ENCODE data around the gene PUSL1. TPM values are rescaled to one million over a fixed set of nuclear protein-coding genes. Genes with fewer than 3 reads are reported as not detected.

Gene PUSL1
- total and polyA plus RNA-seq, 2 of the 4 experiments (the other 2 are of a cell fraction): 10.9 to 33.0 TPM

DNA sequence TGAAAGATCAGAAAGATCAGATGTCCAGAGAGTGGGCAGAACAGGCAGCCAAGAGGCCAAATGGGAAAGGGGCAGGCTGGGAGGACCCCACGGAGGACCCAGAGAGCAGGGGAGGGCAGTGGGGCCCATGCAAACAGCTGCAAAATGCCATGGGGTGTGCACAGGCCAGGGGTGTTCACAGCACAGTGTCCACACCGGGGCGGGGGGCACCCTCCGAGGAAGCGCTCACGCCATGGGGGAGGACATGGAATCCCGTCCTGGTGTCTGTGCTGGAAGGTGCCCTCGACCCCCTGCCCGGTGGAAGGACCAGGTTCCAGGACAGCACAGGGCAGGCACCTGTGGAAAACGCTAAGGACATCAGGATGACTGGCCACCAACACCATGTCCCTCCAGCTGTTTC lies 14.6 kb downstream of the PUSL1 start:
- ChIA-PET CTCF (no interaction called here), POLR2A (ENCODE audit: unreplicated experiment) (no interaction called here)

More for the DNA sequence above, 14.6 kb downstream of the PUSL1 start:
- Histone ChIP-seq H3K36me3 (ENCODE audit: control insufficient read depth, insufficient read depth, low read length) (peaks cover 22% of the 10 kb centered on the region), H3K56ac (ENCODE audit: extremely low read depth, insufficient read depth, low read length) (no peak overlapping the region), H3K4me2 (ENCODE audit: low read depth, low read length) (no peak overlapping the region; the same call in 1 of the 2 replicates), H2AK9ac (replicated peaks; ENCODE audit: low read depth, low read length, poor library complexity) (peak overlapping the region; percentile 33), H3K18ac (ENCODE audit: low read depth, low read length) (no peak overlapping the region), H3K4me1 (ENCODE audit: control insufficient read depth, insufficient read depth, low read length) (peaks cover 13% of the 10 kb centered on the region; the same call in 1 of the 2 replicates), H2BK120ac (ENCODE audit: low read depth, low read length) (no peak overlapping the region), H3K9me3 (ENCODE audit: control insufficient read depth, insufficient read depth, low read length) (no peaks in the 10 kb centered on the region), H3K4ac (ENCODE audit: low read depth, low read length) (no peak overlapping the region), H4K5ac (ENCODE audit: low read depth, low read length) (no peak overlapping the region), H3K27ac (ENCODE audit: insufficient read depth, low read length) (no peak overlapping the region), H3K14ac (replicated peaks; ENCODE audit: low read depth, low read length) (no peak overlapping the region), H2AK5ac (ENCODE audit: low read depth, low read length) (no peak overlapping the region), H3K27me3 (ENCODE audit: control insufficient read depth, insufficient read depth, low read length) (no peaks in the 10 kb centered on the region), H3K79me1 (ENCODE audit: low read depth in 1 of 2, low read length in 2 of 2) (peaks cover 0 to 65% of the 10 kb centered on the region in 2 experiments), H3K9ac (ENCODE audit: low read depth, low read length) (no peak overlapping the region), H2AFZ (replicated peaks; ENCODE audit: low read length, poor library complexity) (no peak overlapping the region), H4K20me1 (ENCODE audit: insufficient read depth, low read length) (peaks cover 65% of the 10 kb centered on the region), H2BK20ac (ENCODE audit: low read depth, low read length) (no peak overlapping the region), H3K9me1 (ENCODE audit: insufficient read depth, low read length) (peaks cover 4% of the 10 kb centered on the region), H3K23ac (ENCODE audit: low read depth, low read length) (no peak overlapping the region), H4K8ac (ENCODE audit: low read depth in 2 of 2, low read length in 2 of 2) (no peak overlapping the region), H2BK15ac (ENCODE audit: low read depth, low read length) (no peak overlapping the region), H3K4me3 (ENCODE audit: insufficient read depth, low read depth, low read length) (no peak overlapping the region), H2BK5ac (ENCODE audit: low read depth, low read length, poor library complexity, severe bottlenecking) (no peak overlapping the region), H4K91ac (ENCODE audit: insufficient read depth, low read depth, low read length) (no peak overlapping the region)
- dilution Hi-C loops (cut with HindIII; ENCODE audit: low sequenced_read_pairs, unreplicated experiment): no loop called here
- TF ChIP-seq RFX5 (IDR thresholded peaks at IDR 0.05; ENCODE audit: low read depth, low read length) (no peak), CHD1 (IDR thresholded peaks at IDR 0.05; ENCODE audit: low read depth, low read length) (no peak), MAZ (IDR thresholded peaks at IDR 0.05; ENCODE audit: borderline replicate concordance, low read depth, low read length) (no peak), CEBPB (IDR thresholded peaks at IDR 0.05; ENCODE audit: low read depth, low read length) (no peak), RAD21 (IDR thresholded peaks at IDR 0.05; ENCODE audit: low read length) (no peak), BHLHE40 (IDR thresholded peaks at IDR 0.05; ENCODE audit: low read depth, low read length) (no peak), FOS (IDR thresholded peaks at IDR 0.05; ENCODE audit: low read depth, low read length) (no peak), SMC3 (IDR thresholded peaks at IDR 0.05; ENCODE audit: low read depth, low read length) (no peak), MXI1 (IDR thresholded peaks at IDR 0.05; ENCODE audit: borderline replicate concordance, low read depth, low read length) (no peak), RCOR1 (IDR thresholded peaks at IDR 0.05; ENCODE audit: insufficient replicate concordance, low read length) (no peak), NFE2L2 (IDR thresholded peaks at IDR 0.05; ENCODE audit: low read depth, low read length) (no peak), MAFK (IDR thresholded peaks at IDR 0.05; ENCODE audit: low read depth, low read length) (no peak)
- TF ChIP-seq, protein P1, sequence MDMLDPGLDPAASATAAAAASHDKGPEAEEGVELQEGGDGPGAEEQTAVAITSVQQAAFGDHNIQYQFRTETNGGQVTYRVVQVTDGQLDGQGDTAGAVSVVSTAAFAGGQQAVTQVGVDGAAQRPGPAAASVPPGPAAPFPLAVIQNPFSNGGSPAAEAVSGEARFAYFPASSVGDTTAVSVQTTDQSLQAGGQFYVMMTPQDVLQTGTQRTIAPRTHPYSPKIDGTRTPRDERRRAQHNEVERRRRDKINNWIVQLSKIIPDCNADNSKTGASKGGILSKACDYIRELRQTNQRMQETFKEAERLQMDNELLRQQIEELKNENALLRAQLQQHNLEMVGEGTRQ (IDR thresholded peaks at IDR 0.05; ENCODE audit: low read depth, low read length): no peak
- TF ChIP-seq, protein P2, sequence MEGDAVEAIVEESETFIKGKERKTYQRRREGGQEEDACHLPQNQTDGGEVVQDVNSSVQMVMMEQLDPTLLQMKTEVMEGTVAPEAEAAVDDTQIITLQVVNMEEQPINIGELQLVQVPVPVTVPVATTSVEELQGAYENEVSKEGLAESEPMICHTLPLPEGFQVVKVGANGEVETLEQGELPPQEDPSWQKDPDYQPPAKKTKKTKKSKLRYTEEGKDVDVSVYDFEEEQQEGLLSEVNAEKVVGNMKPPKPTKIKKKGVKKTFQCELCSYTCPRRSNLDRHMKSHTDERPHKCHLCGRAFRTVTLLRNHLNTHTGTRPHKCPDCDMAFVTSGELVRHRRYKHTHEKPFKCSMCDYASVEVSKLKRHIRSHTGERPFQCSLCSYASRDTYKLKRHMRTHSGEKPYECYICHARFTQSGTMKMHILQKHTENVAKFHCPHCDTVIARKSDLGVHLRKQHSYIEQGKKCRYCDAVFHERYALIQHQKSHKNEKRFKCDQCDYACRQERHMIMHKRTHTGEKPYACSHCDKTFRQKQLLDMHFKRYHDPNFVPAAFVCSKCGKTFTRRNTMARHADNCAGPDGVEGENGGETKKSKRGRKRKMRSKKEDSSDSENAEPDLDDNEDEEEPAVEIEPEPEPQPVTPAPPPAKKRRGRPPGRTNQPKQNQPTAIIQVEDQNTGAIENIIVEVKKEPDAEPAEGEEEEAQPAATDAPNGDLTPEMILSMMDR (conservative IDR thresholded peaks at IDR 0.05; ENCODE audit: low read depth, low read length): no peak
- TF ChIP-seq, protein P3, sequence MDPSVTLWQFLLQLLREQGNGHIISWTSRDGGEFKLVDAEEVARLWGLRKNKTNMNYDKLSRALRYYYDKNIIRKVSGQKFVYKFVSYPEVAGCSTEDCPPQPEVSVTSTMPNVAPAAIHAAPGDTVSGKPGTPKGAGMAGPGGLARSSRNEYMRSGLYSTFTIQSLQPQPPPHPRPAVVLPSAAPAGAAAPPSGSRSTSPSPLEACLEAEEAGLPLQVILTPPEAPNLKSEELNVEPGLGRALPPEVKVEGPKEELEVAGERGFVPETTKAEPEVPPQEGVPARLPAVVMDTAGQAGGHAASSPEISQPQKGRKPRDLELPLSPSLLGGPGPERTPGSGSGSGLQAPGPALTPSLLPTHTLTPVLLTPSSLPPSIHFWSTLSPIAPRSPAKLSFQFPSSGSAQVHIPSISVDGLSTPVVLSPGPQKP (IDR thresholded peaks at IDR 0.05; ENCODE audit: borderline replicate concordance, low read depth, low read length): no peak
- intact Hi-C loops (cut with micrococcal nuclease): no loop called here
- 95% methylated on average over 7 of the region's 10 CpGs; no CpG with 5 or more reads in 1 of the 2 experiments for WGBS, 2 experiments (ENCODE audit: extremely low coverage in 2 of 2, insufficient read length in 1 of 2)
- in situ Hi-C loops (cut with MboI; ENCODE audit: low sequenced_read_pairs): no loop called here
- no TSS peak for BruUV-seq (replicated peaks)
- ATAC-seq (ENCODE audit: low read depth) (no peak), DNase-seq (no peak)
